ENCODE results near the gene MRPL24. TPM values are rescaled to one million over a fixed set of nuclear protein-coding genes. Genes with fewer than 3 reads are reported as not detected.
A peak's percentile ranks its signal among the peaks of the same experiment; 100 is the strongest.

Gene MRPL24
- total RNA-seq, 1 donor = 21.6 TPM

- no peak overlapping the region for H3K4me3 ChIP-seq (ENCODE audit: low read depth, low read length)
- TF ChIP-seq CTCF (IDR thresholded peaks at IDR 0.05; ENCODE audit: insufficient read depth, low read depth, low read length) = no peak
Observed at GRCh38 chr1:156692925-156693847, 47.7 kb downstream of the MRPL24 start.

GRCh38 chr1:156692441-156692924, 48.4 kb downstream of the MRPL24 start:
- no peak for TF ChIP-seq CTCF (IDR thresholded peaks at IDR 0.05; ENCODE audit: insufficient read depth, low read depth, low read length)
- H3K4me3 ChIP-seq (ENCODE audit: low read depth, low read length) = no peak overlapping the region
- DNase-seq (ENCODE audit: low read depth) = no peak

More at GRCh38 chr1:156692925-156693847, 47.7 kb downstream of the MRPL24 start:
- DNase-seq (ENCODE audit: low read depth) = no peak

GRCh38 chr1:156691665-156692440, 49.0 kb downstream of the MRPL24 start:
- DNase-seq (ENCODE audit: low read depth) = no peak
- peak; percentile 29 for TF ChIP-seq CTCF (IDR thresholded peaks at IDR 0.05; ENCODE audit: insufficient read depth, low read depth, low read length)
- no peak overlapping the region for H3K4me3 ChIP-seq (ENCODE audit: low read depth, low read length)

- no peak overlapping the region for H3K4me3 ChIP-seq (ENCODE audit: low read depth, low read length)
- TF ChIP-seq CTCF (IDR thresholded peaks at IDR 0.05; ENCODE audit: insufficient read depth, low read depth, low read length) = no peak
- no peak for DNase-seq (ENCODE audit: low read depth)
Observed at GRCh38 chr1:156691191-156691590, 49.7 kb downstream of the MRPL24 start.

GRCh38 chr1:156690675-156691036, 50.2 kb downstream of the MRPL24 start:
- no peak overlapping the region for H3K4me3 ChIP-seq (ENCODE audit: low read depth, low read length)
- no peak for TF ChIP-seq CTCF (IDR thresholded peaks at IDR 0.05; ENCODE audit: insufficient read depth, low read depth, low read length)
- DNase-seq (ENCODE audit: low read depth) = no peak

- DNase-seq (ENCODE audit: low read depth) = no peak
- TF ChIP-seq CTCF (IDR thresholded peaks at IDR 0.05; ENCODE audit: insufficient read depth, low read depth, low read length) = no peak
- H3K4me3 ChIP-seq (ENCODE audit: low read depth, low read length) = peak overlapping the region; percentile 4
Observed at GRCh38 chr1:156689953-156690674, 50.8 kb downstream of the MRPL24 start.

Measured in fibroblast of villous mesenchyme (primary cell).